NCI-H2107 treated with DMSO at 0.1 percent for 48 hours (cell line): ENCODE measurements around the gene PALM.

Source experiments
- DNase-seq: peaks from one replicate; lab custom pipeline; 2025; ENCODE audit not compliant: unreplicated experiment; lab: John Stamatoyannopoulos, UW

Gene PALM

GRCh38 chr19:750640-751423, 42.1 kb downstream of the PALM start, which contains the start of gene MISP:
Gene MISP (plus strand): TSS chr19:751112. CDS start chr19:756947, 5,835 bp downstream.
- peak; percentile 89 for DNase-seq

- no peak for DNase-seq
Observed at GRCh38 chr19:751501-752341, 43.0 kb downstream of the PALM start.

GRCh38 chr19:752652-753517, 44.1 kb downstream of the PALM start:
- DNase-seq = peak; percentile 18

- no peak for DNase-seq
Observed at GRCh38 chr19:754530-754929, 45.8 kb downstream of the PALM start.

GRCh38 chr19:755063-755462, 46.3 kb downstream of the PALM start:
- no peak for DNase-seq

GRCh38 chr19:756236-756635, 47.5 kb downstream of the PALM start:
- no peak for DNase-seq

- DNase-seq = no peak
Observed at GRCh38 chr19:756821-757688, 48.3 kb downstream of the PALM start.

- no peak for DNase-seq
Observed at GRCh38 chr19:757811-758668, 49.3 kb downstream of the PALM start.

GRCh38 chr19:763181-763580, 54.4 kb downstream of the PALM start:
- DNase-seq = no peak

- no peak for DNase-seq
Observed at GRCh38 chr19:763869-764268, 55.1 kb downstream of the PALM start.

GRCh38 chr19:764301-764700, 55.6 kb downstream of the PALM start:
- no peak for DNase-seq

- DNase-seq = no peak
Observed at GRCh38 chr19:765179-765738, 56.5 kb downstream of the PALM start.

- DNase-seq = no peak
Observed at GRCh38 chr19:768424-768823, 59.7 kb downstream of the PALM start.

GRCh38 chr19:769616-770015, 60.9 kb downstream of the PALM start:
- DNase-seq = no peak

- DNase-seq = no peak
Observed at GRCh38 chr19:771332-771785, 62.6 kb downstream of the PALM start.

- no peak for DNase-seq
Observed at GRCh38 chr19:772063-772462, 63.3 kb downstream of the PALM start.

- no peak for DNase-seq
Observed at GRCh38 chr19:772730-773436, 64.1 kb downstream of the PALM start.

GRCh38 chr19:776549-776948, 67.8 kb downstream of the PALM start:
- DNase-seq = no peak
